HG03354 (cell line): ENCODE data around the gene QDPR.

Source experiments
- ATAC-seq: cut with Tn5 transposase; IDR thresholded peaks from one replicate; pipeline ENCODE4 v1.9.1; 2021; ENCODE audit warnings: mild to moderate bottlenecking; ENCODE audit not compliant: unreplicated experiment, poor library complexity, severe bottlenecking

Gene QDPR

DNA sequence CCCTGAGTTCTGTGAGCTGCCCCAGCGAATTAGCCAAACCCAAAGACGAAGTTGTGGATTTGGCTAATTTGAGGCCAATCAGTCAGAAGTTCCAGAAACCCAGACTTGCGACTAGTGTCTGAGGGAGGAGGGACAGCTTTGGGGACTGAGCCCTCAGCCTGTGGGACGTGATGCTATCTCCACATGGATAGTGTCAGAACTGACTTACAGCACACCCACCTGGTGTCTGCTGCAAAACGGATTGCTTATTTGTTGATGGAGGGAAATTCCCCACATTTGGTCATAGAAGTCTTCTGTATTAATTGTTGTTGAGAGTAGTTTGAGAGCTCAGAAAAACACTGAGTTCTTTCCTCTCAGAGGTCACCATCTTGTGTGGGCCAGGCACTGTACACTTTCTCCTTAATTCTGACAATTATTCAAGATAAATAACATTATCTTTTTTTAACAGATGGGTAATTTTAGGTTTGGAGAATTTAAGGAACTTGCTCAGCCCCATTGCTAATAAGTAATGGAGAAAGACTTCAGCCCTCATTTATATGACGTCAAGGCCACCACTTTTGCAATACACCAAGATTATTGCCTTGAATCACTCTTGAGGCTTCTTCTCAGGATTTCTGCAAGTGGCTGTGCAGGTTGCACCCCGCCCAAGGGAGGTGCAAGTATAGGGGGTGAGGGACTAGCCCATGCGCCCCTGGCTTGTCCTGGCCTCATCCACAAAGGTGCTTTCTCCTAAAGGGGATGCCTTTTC lies 19.8 kb upstream of the QDPR start:
- no peak for ATAC-seq

DNA sequence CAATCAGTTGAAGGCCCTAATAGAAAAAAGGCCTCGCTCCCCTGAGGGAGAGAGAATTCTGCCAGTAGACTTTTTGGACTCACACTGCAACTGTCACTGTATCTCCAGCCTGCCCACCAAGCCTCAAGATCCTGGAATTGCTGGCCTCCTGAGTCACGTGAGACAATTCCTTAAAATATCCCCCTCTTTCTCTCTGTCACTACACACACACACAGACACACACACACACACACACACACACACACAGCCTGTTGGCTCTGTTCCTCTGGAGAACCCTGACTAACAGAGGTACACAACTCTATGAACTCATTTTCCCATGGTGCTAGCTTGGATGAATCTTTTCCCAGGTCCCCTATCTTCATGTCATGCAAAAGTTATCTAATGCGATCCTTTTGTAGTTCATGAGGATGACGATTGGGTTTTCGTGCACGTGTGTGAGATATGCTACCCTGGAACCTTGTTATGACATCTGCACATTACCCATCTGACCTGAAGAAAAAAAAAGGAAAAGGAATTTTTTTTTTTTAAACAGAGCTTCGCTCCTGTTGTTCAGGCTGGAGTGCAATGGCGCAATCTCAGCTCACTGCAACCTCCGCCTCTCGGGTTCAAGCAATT lies 16.8 kb upstream of the QDPR start:
- no peak for ATAC-seq

DNA sequence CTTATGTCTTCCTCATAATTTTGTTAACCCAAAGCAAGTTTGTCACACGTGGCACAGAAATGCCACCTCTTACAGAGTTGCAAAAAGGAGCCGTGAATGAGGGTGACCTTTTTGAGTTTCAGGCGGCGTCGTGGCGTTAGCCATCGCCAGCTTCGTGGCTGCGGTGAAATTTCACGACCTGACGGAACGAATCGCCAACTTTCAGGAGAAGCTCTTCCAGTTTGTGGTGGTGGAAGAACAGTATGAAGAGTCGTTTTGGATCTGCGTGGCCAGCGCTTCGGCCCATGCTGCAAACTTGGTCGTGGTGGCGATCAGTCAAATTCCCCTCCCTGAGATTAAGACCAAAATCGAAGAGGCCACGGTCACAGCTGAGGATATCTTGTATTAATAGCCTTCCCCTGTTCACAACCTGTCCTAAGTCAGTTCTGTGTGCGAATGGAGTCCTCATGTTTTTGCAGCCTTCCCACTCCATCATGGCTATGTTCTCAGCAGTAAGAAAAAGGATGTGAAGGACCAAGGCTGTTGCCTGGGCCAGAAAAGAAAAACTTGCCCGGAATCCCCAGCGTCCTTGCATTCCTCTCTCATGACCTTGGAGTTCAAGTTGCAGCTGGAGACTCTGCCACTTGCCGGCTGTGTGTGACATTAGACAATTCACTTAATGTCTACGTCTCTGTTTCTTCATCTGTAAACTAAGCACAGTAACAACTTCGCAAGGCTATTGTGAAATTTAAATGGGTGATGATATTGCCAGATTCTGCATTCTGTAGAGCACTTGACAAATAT lies 15.0 kb upstream of the QDPR start:
- ATAC-seq = no peak

GRCh38 chr4:17523662-17524061 lies 11.8 kb upstream of the QDPR start:
- peak; percentile 47 for ATAC-seq

GRCh38 chr4:17521595-17521994 lies 9.7 kb upstream of the QDPR start:
- ATAC-seq = no peak

GRCh38 chr4:17517664-17518063 lies 5.8 kb upstream of the QDPR start:
- ATAC-seq = no peak

DNA sequence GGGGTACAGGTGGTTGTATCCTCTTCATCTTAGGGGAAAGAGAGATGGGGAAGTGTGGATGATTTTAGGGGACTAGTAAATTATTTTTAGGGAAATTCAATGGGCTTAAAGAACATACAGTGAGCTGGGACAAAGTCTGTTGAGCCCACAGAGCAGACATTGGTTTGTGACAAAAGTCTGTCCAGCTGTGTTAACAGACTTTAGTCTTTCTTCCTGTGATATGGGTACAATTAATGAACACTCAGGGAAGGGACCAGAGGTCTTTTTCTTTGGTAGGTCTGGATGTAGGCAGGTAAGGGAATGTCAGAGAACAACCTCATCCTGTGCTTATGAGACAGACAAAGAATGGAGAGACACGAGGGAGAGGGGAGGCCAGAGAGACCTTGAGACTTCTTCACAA lies 5.1 kb upstream of the QDPR start:
- ATAC-seq = no peak

- no peak for ATAC-seq
Observed at GRCh38 chr4:17515445-17516407, 3.8 kb upstream of the QDPR start.

- no peak for ATAC-seq
Observed at GRCh38 chr4:17514865-17515264, 3.0 kb upstream of the QDPR start, which contains the start of gene CLRN2. Gene CLRN2, plus strand, starts transcription at chr4:17515165. Its CDS starts 102 bp downstream, at chr4:17515267.

GRCh38 chr4:17512973-17513665 lies 1.2 kb upstream of the QDPR start:
- ATAC-seq = no peak

GRCh38 chr4:17511509-17511949 lies 361 bp downstream of the QDPR start:
- ATAC-seq = peak; percentile 73

DNA sequence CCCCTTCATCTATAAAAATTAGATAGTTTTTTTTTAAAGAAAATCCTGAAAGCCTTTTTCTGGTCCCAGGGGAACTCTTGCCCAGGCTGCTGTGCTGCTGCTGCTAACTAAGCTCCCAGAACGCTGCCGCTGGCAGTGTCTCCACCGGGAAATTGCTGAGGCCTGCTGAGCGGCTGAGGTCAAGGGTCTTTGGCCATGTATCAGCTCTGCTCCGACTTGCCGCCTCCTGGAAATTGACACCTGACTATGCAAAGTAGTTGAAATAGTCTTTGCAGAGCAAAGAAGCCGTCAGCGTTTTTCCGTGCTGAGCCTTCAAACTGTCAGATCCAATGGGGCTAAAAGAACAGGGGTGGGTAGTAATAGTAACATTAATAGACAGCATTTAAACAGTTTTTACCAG lies 839 bp downstream of the QDPR start:
- ATAC-seq = no peak

DNA sequence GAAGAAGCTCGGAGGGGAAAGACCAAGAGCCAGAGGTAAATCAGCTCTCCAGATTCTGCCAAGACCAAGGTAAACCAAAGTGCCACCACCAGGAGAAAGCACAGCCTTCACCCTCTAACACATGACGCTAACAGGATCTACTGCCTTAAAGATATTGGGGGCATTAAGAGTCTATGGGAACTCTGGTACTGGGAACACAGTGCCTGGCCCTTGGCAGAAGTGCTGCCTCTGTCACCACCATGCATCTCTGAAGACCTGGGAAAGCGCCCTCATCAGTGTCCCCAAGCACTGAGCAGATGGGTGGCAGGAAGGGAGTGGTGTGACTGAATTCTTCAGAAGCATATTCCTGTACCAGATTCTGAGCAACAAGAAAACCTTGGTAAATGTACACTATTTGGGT lies 1.3 kb downstream of the QDPR start:
- ATAC-seq = no peak

GRCh38 chr4:17504081-17504480 lies 7.8 kb downstream of the QDPR start:
- ATAC-seq = no peak

GRCh38 chr4:17502756-17503155 lies 9.1 kb downstream of the QDPR start:
- ATAC-seq = no peak

DNA sequence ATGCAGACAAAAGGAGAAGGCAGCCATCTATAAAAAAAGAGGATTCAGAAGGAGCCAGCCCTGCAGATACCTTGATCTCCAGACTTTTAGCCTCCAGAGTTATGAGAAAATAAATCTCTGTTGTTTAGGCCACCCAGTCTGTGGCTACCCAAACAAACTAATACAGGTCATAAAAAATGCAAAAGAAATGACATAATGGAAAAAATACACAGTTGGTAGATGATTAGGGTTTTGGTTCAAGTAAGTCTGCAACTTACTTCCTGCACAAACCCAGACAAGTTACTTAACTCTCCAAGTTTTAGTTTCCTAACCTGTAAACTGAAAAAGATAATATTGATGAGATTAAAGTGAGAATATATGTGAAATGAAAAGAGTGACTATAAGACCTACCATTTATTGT lies 11.3 kb downstream of the QDPR start:
- no peak for ATAC-seq

- ATAC-seq = no peak
Observed at GRCh38 chr4:17497890-17498523, 13.9 kb downstream of the QDPR start.
